HG03045 (cell line): ENCODE results near the gene SESTD1.

ENCODE experiments used
- ATAC-seq: cut with Tn5 transposase; IDR thresholded peaks from one replicate; pipeline ENCODE4 v1.9.1; 2021; ENCODE audit warnings: mild to moderate bottlenecking, moderate library complexity; ENCODE audit not compliant: unreplicated experiment

SESTD1 gene

DNA sequence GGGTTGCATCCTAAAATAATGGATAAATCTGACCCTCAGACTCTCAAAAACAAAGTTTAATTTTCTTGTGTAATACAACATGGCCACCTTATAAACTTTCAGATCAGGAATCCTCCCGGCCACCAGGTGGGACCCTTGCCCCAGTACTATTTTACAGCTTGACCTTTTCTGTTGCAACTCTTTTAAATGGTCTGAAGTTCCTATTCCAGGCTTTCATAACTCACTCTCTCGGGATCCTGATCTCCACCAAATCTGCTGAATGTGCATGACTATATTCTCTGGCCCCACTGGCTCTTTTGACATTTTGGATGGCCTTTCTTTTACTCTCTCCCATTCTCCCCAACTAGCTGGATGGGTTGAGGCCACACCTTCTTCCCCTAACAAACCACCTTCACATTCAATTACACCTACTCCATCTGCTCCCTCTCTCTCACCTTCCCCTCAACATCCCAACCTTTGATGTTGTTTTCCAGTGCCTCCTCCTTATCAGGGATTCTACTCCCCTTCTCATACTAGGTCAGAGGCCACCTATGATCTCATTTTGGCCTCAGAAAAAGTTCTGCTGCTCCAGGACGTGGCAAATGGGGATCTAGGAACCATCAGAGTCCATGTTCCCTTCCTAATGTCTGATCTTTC is 70.8 kb downstream of the SESTD1 start:
- ATAC-seq = no peak

DNA sequence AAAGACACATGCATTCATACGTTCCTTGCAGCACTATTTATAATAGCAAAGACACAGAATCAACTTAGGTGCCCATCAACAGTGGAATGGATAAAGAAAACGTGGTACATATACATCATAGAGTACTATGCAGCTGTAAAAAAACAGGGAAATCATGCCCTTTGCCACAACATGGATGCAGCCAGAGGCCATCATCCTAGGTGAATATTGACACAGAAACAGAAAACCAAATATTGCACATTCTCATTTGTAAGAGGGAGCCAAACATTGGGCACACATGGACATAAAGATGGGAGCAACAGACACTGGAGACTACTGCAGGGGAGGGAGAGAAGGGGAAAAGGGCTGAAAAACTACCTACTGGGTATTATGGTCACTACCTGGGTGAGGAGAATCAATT is 73.5 kb downstream of the SESTD1 start:
- ATAC-seq = no peak

DNA sequence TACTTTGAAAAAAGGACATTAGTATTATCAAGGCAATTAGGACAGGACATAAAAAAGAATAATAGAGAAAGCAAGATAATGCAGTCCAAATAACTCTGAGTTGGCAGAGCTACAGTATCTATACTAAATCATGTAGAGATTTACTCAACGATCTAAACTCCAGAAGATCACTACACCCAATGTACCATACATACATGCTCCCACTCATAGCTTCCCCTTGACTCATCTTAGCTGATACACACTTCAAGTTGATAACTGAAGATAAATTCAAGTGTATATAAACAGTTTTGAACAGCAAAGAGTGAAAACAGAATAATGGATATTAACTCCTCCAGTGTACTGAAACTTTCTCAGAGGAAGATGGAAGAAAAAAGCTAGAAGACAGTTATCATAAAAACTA is 78.5 kb downstream of the SESTD1 start:
- no peak for ATAC-seq

DNA sequence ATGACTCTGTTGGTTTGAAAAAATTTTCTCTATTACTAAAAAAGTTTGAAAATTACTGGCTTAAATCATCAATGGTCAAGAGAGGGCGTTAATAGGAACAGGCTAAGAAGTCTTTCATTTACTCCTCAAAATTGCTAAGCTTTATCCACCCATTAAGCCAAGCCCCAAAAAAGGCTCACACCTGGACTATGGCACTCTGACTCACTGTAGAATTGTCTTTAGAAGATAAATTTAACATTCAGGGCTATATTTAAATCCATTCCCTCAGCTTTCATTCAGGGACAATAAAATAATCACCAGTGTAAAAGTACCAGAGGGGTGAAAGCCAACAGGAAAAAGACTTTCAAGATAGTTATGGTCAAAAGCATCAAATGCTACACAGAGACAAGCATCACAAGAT is 80.0 kb downstream of the SESTD1 start:
- no peak for ATAC-seq

- peak; percentile 47 for ATAC-seq
Observed at GRCh38 chr2:179181002-179181401, 83.6 kb downstream of the SESTD1 start.

DNA sequence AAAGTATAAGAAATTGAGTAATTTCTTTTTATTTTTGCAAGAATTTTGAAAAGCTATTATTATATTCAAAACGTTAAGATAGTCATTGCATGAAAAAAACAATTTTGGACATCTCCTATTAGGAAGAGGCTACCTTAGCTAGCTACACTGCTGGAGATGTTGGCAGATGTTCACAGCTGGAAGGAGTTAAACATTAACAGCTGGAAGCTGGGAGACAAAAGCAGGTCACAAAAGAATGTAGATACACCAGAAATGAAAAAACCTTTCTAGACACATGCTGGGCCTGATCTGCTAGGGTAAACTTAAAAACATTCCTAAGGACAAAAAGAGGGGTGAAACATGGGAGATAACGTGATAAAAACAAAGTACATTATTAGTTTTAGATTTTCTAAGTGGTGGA is 84.4 kb downstream of the SESTD1 start:
- no peak for ATAC-seq

DNA sequence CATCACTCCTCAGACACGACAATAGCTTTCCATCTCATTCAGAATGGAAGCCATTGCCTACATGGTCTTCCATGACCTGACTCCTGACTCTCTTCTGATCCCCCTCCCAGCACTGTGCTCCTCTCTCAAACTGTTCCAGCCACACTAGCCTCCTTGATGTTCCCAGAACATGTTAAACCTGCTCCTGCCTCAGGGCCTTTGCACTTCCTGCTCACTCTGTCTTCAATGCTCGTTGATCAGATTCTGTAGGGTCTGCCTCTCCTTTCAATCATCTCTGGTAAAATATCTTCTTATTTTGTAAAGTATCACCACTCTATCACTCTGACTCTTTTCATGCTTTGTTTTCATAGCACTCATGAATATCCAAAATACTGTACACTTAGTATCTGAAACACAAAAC is 84.9 kb downstream of the SESTD1 start:
- no peak for ATAC-seq

DNA sequence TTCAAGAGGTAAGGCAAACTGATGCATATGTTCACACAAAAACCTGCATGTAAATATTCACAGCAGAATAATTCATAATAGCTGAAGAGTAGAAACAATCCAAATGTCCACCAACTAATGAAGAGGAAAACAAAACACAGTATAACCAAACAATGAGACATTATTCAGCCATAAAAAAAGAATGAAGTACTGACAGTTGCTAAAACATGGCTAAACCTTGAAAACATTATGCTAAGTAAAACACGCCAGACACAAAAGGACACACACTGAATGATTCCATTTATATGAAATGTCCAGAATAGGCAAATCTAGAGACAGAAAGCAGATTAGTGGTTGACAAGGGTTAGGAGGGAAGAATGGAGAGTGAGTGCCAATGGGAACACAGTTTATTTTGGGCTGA is 86.9 kb downstream of the SESTD1 start:
- ATAC-seq = no peak

DNA sequence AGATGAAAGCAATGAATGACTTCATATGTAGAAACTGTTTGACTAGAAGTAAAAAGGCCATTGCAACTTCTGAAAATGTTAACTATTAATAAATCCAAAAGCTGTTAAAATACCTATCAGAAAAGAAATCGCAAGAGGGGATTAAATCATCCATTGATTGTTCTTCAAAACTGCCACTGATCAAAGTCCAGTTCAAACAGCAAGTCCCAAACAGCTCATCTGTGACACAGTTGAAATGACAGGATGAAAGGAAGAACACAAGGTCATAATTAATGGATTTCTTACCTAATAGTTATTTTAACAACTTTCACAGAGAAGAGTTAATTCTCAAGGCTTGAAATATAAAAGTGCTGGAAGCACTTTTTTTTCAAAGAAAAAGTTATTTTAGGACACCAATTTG is 90.4 kb downstream of the SESTD1 start:
- ATAC-seq = no peak

- no peak for ATAC-seq
Observed at GRCh38 chr2:179172894-179173293, 91.7 kb downstream of the SESTD1 start.

DNA sequence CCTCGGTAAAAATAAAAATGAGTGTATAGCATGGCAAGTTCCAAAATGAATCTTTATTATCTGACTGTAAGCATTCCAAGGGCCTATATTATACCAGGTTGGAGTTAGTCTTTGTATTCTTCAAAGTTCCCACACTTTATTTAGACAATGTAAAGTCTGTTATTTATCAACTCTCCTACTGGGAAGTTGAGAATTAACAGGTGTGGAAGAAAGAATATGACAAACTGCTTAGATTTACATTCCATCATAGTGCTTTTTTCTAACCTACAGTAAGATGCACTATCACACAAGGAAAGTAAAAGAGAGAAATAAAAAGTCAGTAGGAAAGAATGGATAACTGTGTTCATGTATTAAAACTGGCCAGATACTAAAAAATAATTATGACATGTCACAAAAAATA is 93.3 kb downstream of the SESTD1 start:
- no peak for ATAC-seq

GRCh38 chr2:179170901-179171300 is 93.7 kb downstream of the SESTD1 start:
- no peak for ATAC-seq

DNA sequence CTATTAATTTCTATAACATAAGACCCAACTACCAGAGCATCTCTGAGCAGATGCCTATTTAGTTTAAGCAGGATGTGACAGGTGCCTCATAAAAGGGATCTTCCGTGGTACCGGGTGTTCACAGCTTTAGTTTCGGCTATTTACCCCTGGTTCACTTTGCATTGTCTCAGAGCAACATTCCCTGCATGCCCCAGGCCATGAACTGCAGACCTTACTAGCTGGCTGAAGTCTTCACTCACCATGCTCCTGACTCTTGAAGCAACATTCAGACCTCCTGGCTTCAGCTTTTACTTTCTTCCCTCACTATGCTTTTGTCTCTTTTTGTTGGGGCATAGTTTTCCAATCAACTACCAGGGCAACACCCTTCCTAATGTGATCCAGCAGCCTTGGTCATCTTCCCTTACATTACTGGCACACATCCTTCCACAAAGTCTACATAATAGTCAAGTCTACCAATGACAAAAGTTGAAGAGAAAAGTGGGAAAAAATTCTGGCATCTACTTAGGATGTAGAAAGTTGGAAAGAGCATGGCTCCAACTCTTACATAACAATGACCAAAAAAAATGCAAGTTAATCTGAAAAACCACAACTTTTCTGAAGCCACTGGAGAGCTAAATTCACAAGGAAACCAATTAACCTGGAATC is 99.2 kb downstream of the SESTD1 start:
- no peak for ATAC-seq

DNA sequence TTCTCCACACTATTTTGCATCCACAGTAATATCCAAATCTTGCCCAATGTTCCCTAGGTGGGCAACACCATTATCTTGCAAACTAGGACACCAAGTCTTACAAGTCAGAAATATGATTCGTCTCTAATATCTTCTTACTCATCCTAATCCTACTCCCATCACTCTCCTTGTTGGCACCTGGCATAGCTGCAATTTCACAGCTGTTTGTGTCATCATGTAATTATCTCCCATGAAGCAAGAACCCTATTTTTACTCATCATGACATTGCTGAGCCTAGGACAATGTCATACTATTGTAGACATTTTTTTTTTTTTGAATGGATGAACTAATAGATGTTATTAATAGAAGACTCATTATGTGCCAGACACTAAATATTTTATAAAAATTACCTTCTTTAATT is 123.4 kb downstream of the SESTD1 start:
- ATAC-seq = no peak

DNA sequence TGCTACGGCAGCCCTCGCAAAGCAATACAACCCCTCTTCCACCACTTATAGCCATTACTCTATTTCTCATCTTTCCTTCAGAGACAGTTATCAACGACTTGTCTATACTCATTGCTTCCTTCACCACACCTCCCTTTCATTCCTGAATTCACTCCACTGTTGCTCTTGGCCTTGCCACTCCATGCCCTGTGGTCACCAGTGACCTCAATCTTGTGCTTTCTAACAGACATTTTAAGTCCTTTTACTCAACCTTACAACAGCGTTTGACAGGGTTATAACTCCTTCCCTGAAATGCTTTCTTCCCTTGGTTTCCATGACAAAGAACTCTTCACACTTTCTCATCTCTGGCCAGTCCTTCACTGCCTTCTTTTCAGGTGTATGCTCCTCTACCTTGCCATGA is 124.1 kb downstream of the SESTD1 start:
- ATAC-seq = no peak

DNA sequence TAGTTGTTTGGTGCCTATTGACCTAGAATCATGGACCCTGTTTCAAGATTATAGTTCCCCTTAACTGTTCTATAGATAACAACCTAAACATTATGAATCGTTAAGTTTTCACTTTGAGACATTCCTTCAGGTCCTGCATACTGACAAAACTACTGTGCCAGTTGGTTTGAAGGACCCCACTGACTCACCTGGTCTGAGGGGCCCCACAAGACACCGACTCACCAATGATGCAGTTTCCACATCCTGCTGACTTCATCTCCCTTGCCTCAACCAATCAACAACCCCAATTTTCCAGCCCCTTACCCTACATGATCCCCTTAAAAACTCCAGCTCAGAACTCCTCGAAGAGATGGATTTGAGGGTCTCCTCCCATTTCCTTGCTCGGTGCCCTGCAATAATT is 125.1 kb downstream of the SESTD1 start:
- ATAC-seq = no peak

- no peak for ATAC-seq
Observed at GRCh38 chr2:179137200-179137759, 127.4 kb downstream of the SESTD1 start.

DNA sequence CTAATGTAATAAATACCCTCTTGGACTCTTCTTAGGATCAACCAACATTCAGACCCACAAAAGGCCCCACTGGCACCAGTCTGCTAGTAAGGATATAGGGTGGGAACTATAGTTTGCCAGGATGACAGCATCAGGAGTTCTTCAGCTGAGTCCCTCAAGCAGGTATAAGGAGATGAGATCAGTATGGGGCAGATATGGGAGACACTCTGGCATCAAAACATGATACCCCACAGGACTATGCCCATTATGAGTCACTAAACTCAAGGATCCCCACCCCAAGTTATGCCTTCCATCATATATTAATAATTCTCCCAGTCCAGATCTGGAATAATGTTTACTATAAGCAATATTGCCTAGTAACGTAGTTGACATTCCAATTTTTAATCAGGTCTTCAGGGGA is 131.6 kb downstream of the SESTD1 start:
- no peak for ATAC-seq

GRCh38 chr2:179132076-179132475 is 132.6 kb downstream of the SESTD1 start:
- ATAC-seq = no peak

GRCh38 chr2:179130560-179130959 is 134.1 kb downstream of the SESTD1 start:
- ATAC-seq = no peak

- no peak for ATAC-seq
Observed at GRCh38 chr2:179129574-179130238, 134.9 kb downstream of the SESTD1 start.

GRCh38 chr2:179125404-179125803 is 139.2 kb downstream of the SESTD1 start:
- no peak for ATAC-seq
